Measurements from ENCODE around the gene PRPF6.

DNA sequence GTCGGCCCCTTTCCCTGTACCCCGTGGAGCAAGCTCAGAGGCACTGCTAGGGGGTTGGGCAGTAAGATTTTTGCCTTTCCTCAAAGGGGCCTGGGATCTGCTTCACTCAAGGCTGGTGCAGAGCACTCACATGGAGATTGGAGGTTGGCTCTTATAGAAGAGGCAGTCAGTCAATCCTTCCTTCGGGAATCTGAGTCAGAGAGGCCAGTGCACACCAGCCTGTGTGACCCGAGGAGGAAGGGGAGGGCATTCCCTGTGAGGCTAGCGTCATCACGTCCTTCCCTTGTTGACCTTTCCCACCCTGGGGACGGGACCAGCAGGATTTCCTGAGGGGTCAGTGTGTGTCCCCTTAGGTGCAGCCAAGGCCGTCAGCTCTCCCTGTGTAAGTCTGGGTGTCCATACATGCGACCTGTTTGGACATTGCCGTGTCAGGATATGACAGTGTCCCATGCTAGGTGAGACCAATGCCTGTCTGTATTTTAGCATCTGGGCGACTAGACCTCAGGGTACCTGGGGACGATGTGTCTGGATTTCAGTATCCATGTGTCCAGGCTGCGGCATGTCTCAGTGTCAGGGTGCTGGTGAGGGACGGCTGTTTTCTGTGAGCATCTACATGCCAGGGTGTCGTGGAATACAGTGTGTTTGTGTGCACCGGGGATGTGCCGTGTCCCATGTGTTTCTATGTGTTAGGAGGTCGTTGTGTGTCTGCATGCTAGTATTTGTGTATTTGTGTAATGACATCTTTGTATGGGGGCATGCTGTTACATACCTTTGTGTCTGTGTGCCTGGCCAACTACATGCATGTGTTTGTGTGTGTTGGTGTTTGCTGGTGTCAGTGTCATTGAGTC is 8.4 kb upstream of the PRPF6 start:
- TF ChIP-seq, protein P1, sequence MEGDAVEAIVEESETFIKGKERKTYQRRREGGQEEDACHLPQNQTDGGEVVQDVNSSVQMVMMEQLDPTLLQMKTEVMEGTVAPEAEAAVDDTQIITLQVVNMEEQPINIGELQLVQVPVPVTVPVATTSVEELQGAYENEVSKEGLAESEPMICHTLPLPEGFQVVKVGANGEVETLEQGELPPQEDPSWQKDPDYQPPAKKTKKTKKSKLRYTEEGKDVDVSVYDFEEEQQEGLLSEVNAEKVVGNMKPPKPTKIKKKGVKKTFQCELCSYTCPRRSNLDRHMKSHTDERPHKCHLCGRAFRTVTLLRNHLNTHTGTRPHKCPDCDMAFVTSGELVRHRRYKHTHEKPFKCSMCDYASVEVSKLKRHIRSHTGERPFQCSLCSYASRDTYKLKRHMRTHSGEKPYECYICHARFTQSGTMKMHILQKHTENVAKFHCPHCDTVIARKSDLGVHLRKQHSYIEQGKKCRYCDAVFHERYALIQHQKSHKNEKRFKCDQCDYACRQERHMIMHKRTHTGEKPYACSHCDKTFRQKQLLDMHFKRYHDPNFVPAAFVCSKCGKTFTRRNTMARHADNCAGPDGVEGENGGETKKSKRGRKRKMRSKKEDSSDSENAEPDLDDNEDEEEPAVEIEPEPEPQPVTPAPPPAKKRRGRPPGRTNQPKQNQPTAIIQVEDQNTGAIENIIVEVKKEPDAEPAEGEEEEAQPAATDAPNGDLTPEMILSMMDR (IDR thresholded peaks at IDR 0.05): no peak
- 0 out of 2 replicates have a peak, but pooled peaks have one; percentile 18 for TF ChIP-seq POLR2AphosphoS5 (IDR thresholded peaks at IDR 0.05; ENCODE audit: low read depth, low read length)
- TF ChIP-seq, protein P2, sequence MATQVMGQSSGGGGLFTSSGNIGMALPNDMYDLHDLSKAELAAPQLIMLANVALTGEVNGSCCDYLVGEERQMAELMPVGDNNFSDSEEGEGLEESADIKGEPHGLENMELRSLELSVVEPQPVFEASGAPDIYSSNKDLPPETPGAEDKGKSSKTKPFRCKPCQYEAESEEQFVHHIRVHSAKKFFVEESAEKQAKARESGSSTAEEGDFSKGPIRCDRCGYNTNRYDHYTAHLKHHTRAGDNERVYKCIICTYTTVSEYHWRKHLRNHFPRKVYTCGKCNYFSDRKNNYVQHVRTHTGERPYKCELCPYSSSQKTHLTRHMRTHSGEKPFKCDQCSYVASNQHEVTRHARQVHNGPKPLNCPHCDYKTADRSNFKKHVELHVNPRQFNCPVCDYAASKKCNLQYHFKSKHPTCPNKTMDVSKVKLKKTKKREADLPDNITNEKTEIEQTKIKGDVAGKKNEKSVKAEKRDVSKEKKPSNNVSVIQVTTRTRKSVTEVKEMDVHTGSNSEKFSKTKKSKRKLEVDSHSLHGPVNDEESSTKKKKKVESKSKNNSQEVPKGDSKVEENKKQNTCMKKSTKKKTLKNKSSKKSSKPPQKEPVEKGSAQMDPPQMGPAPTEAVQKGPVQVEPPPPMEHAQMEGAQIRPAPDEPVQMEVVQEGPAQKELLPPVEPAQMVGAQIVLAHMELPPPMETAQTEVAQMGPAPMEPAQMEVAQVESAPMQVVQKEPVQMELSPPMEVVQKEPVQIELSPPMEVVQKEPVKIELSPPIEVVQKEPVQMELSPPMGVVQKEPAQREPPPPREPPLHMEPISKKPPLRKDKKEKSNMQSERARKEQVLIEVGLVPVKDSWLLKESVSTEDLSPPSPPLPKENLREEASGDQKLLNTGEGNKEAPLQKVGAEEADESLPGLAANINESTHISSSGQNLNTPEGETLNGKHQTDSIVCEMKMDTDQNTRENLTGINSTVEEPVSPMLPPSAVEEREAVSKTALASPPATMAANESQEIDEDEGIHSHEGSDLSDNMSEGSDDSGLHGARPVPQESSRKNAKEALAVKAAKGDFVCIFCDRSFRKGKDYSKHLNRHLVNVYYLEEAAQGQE (IDR thresholded peaks at IDR 0.05; ENCODE audit: insufficient read depth in 1 of 2, low read depth in 2 of 2, low read length in 1 of 2): no peak
